Measurements from ENCODE around the gene BMPR1A.

- TF ChIP-seq POLR2A (IDR thresholded peaks at IDR 0.05) (no peak), CTCF (IDR thresholded peaks at IDR 0.05) (no peak)
Observed at GRCh38 chr10:86961481-86962091, 205.2 kb downstream of the BMPR1A start.

Data from lower leg skin (tissue), 3 donors.